ENCODE measurements around the gene SLC2A14. TPM values are rescaled to one million over a fixed set of nuclear protein-coding genes. Genes with fewer than 3 reads are reported as not detected.
"Not testable (repeated sequence)": the region's sequence is repeated elsewhere in the genome, so short reads cannot be mapped to it uniquely, and the experiment has no call there.

SLC2A14 gene
- total RNA-seq, 1 experiment from 2014 or later = 0.13 TPM

- BruUV-seq (replicated peaks) = no TSS peak
- peak in 1 of 2 experiments; percentile 56 for DNase-seq
Measured at GRCh38 chr12:7869137-7869536, 3.6 kb downstream of the SLC2A14 start.

GRCh38 chr12:7868391-7868790 is 4.3 kb downstream of the SLC2A14 start:
- H3K27ac ChIP-seq = no peak overlapping the region
- TF ChIP-seq CTCF (conservative IDR thresholded peaks at IDR 0.05) (no peak), EZH2 (IDR thresholded peaks at IDR 0.05; ENCODE audit: low read depth) (no peak)
- H4K20me1 ChIP-seq (ENCODE audit: insufficient read depth) = no peaks in the 10 kb centered on the region
- H3K9me3 ChIP-seq (ENCODE audit: insufficient read depth, low read depth) = no peaks in the 10 kb centered on the region
- ChIA-PET POLR2A (ENCODE audit: unreplicated experiment) (interaction anchor here (0.6 kb wide), 1 partner anchor 97 kb away, joined by 3 read pairs; no protein-coding TSS in a partner anchor), CTCF (interaction anchor here (0.6 kb wide), 1 partner anchor 61 kb away, joined by 3 read pairs; no protein-coding TSS in a partner anchor)
- H3F3A ChIP-seq (ENCODE audit: insufficient read depth, low read depth) = no peaks in the 10 kb centered on the region
- intact Hi-C loops (cut with micrococcal nuclease; ENCODE audit: unreplicated experiment) = no loop called here
- peaks cover 4% of the 10 kb centered on the region; the same call in 1 of the 2 replicates for H3K4me1 ChIP-seq (replicated peaks; ENCODE audit: insufficient read depth)
- no peak for DNase-seq
- no TSS peak for BruUV-seq (replicated peaks)
- H3K4me3 ChIP-seq = no peak overlapping the region
- H3K79me2 ChIP-seq (ENCODE audit: low read depth) = no peaks in the 10 kb centered on the region
- no peaks in the 10 kb centered on the region for H3K36me3 ChIP-seq (ENCODE audit: low read depth)
- no peaks in the 10 kb centered on the region for H3K9me2 ChIP-seq (ENCODE audit: insufficient read depth)
- H3K27me3 ChIP-seq (ENCODE audit: insufficient read depth, low read depth) = no peaks in the 10 kb centered on the region
- no peak overlapping the region for H2AFZ ChIP-seq
- no peak overlapping the region for H3K4me2 ChIP-seq

More at GRCh38 chr12:7869137-7869536, 3.6 kb downstream of the SLC2A14 start:
- Histone ChIP-seq H2AFZ (no peak overlapping the region), H4K20me1 (ENCODE audit: insufficient read depth) (no peaks in the 10 kb centered on the region), H3K9me3 (ENCODE audit: insufficient read depth, low read depth) (no peaks in the 10 kb centered on the region), H3K4me1 (replicated peaks; ENCODE audit: insufficient read depth) (peaks cover 4% of the 10 kb centered on the region; the same call in 1 of the 2 replicates), H3K36me3 (ENCODE audit: low read depth) (no peaks in the 10 kb centered on the region), H3K79me2 (ENCODE audit: low read depth) (no peaks in the 10 kb centered on the region), H3K27ac (no peak overlapping the region), H3K9me2 (ENCODE audit: insufficient read depth) (no peaks in the 10 kb centered on the region), H3K27me3 (ENCODE audit: insufficient read depth, low read depth) (no peaks in the 10 kb centered on the region), H3K4me2 (no peak overlapping the region), H3K4me3 (no peak overlapping the region), H3F3A (ENCODE audit: insufficient read depth, low read depth) (peaks cover under 1% of the 10 kb centered on the region; the same call in 1 of the 2 replicates)
- TF ChIP-seq EZH2 (IDR thresholded peaks at IDR 0.05; ENCODE audit: low read depth) (no peak), CTCF (conservative IDR thresholded peaks at IDR 0.05) (no peak)
- ChIA-PET POLR2A (ENCODE audit: unreplicated experiment) (interaction anchor here (0.6 kb wide), 1 partner anchor 96 kb away, joined by 3 read pairs; no protein-coding TSS in a partner anchor), CTCF (no interaction called here)
- intact Hi-C loops (cut with micrococcal nuclease; ENCODE audit: unreplicated experiment) = no loop called here

- Histone ChIP-seq H4K20me1 (ENCODE audit: insufficient read depth) (no peaks in the 10 kb centered on the region), H3K9me2 (ENCODE audit: insufficient read depth) (no peaks in the 10 kb centered on the region), H3K9me3 (ENCODE audit: insufficient read depth, low read depth) (no peaks in the 10 kb centered on the region), H3F3A (ENCODE audit: insufficient read depth, low read depth) (peaks cover 14% of the 10 kb centered on the region; the same call in 1 of the 2 replicates), H3K4me3 (no peak overlapping the region), H3K27me3 (ENCODE audit: insufficient read depth, low read depth) (no peaks in the 10 kb centered on the region), H2AFZ (no peak overlapping the region), H3K4me1 (replicated peaks; ENCODE audit: insufficient read depth) (peaks cover 18% of the 10 kb centered on the region), H3K79me2 (ENCODE audit: low read depth) (no peaks in the 10 kb centered on the region), H3K27ac (no peak overlapping the region), H3K36me3 (ENCODE audit: low read depth) (no peaks in the 10 kb centered on the region), H3K4me2 (no peak overlapping the region)
- ChIA-PET CTCF (interaction anchor here (0.9 to 1.1 kb wide), 2 partner anchors 31 to 176 kb away, joined by 3 to 6 read pairs; no protein-coding TSS in a partner anchor), POLR2A (ENCODE audit: unreplicated experiment) (no interaction called here)
- no TSS peak for BruUV-seq (replicated peaks)
- DNase-seq = no peak
- TF ChIP-seq CTCF (conservative IDR thresholded peaks at IDR 0.05) = no peak
- TF ChIP-seq EZH2 (IDR thresholded peaks at IDR 0.05; ENCODE audit: low read depth) = no peak
- intact Hi-C loops (cut with micrococcal nuclease; ENCODE audit: unreplicated experiment) = no loop called here
Measured at GRCh38 chr12:7864601-7865150, 8.0 kb downstream of the SLC2A14 start.

GRCh38 chr12:7862814-7863348 is 9.8 kb downstream of the SLC2A14 start:
- H3K27me3 ChIP-seq (ENCODE audit: insufficient read depth, low read depth); H2AFZ ChIP-seq; DNase-seq; BruUV-seq (replicated peaks); H4K20me1 ChIP-seq (ENCODE audit: insufficient read depth); intact Hi-C loops (cut with micrococcal nuclease; ENCODE audit: unreplicated experiment); H3K4me3 ChIP-seq; H3K9me3 ChIP-seq (ENCODE audit: insufficient read depth, low read depth); H3K9me2 ChIP-seq (ENCODE audit: insufficient read depth); H3K4me2 ChIP-seq; H3K27ac ChIP-seq; H3K36me3 ChIP-seq (ENCODE audit: low read depth); H3K79me2 ChIP-seq (ENCODE audit: low read depth): not testable (repeated sequence)
- ChIA-PET CTCF (interaction anchor here (0.6 kb wide), 2 partner anchors 16 to 183 kb away, joined by 4 read pairs; no protein-coding TSS in a partner anchor), POLR2A (ENCODE audit: unreplicated experiment) (interaction anchor here (0.6 kb wide), 1 partner anchor 188 kb away, joined by 22 read pairs; no protein-coding TSS in a partner anchor)
- peaks cover 14% of the 10 kb centered on the region for H3K4me1 ChIP-seq (replicated peaks; ENCODE audit: insufficient read depth)
- peaks cover 14% of the 10 kb centered on the region; the same call in 1 of the 2 replicates for H3F3A ChIP-seq (ENCODE audit: insufficient read depth, low read depth)

- H4K20me1 ChIP-seq (ENCODE audit: insufficient read depth); H3K27me3 ChIP-seq (ENCODE audit: insufficient read depth, low read depth); BruUV-seq (replicated peaks); H2AFZ ChIP-seq; H3K9me3 ChIP-seq (ENCODE audit: insufficient read depth, low read depth); H3K36me3 ChIP-seq (ENCODE audit: low read depth); intact Hi-C loops (cut with micrococcal nuclease; ENCODE audit: unreplicated experiment); H3K9me2 ChIP-seq (ENCODE audit: insufficient read depth); DNase-seq; H3K4me2 ChIP-seq; H3K4me3 ChIP-seq; H3K27ac ChIP-seq; H3K79me2 ChIP-seq (ENCODE audit: low read depth): not testable (repeated sequence)
- CTCF ChIA-PET = interaction anchor here (0.6 to 0.7 kb wide), 3 partner anchors 17 to 183 kb away, joined by 3 to 4 read pairs (median 4); no protein-coding TSS in a partner anchor
- peaks cover 14% of the 10 kb centered on the region; the same call in 1 of the 2 replicates for H3F3A ChIP-seq (ENCODE audit: insufficient read depth, low read depth)
- peaks cover 14% of the 10 kb centered on the region for H3K4me1 ChIP-seq (replicated peaks; ENCODE audit: insufficient read depth)
- POLR2A ChIA-PET (ENCODE audit: unreplicated experiment) = interaction anchor here (0.6 kb wide), 1 partner anchor 188 kb away, joined by 22 read pairs; no protein-coding TSS in a partner anchor
Measured at GRCh38 chr12:7862301-7862700, 10.4 kb downstream of the SLC2A14 start.

Data from PC-9 (cell line).